GM18499 (cell line): ENCODE data around the gene C1GALT1C1.

Source experiments
- ATAC-seq: cut with Tn5 transposase; IDR thresholded peaks from one replicate; pipeline ENCODE4 v1.9.1; 2021; ENCODE audit warnings: moderate number of reproducible peaks; ENCODE audit not compliant: insufficient read depth, unreplicated experiment

Gene C1GALT1C1

DNA sequence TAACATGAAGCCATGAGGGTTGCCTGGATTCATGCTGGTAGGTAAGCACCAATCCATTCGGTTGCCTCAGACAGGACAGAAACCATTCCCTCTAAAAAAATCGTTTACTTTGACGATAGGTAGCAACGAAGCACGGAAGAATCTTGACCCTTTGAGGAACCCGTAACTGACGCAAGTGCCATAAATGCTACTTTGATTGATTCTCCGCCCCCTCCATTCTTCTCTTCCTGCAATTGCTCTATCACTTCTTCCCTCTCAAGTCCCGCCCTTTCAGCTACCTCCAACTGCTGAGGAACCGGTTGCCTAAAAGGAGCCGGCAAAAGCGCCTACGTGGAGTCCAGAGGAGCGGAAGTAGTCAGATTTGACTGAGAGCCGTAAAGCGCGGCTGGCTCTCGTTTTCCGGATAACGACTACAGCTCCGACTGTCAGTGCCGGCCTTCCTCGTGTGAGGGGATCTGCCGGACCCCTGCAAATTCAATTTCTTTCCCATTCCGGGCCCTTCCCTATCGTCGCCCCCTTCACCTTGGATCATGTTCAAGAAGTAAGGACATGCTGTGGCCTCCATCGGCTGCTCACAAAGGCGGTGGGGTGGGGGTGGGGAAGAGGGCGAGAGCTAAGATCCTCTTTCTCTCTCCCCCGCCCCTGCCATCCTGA is 26.0 kb downstream of the C1GALT1C1 start, which contains the start of gene MCTS1:
Gene MCTS1 (plus strand): TSS at position 395 of the 654 bp plus-strand sequence. CDS start 136 bp downstream, at position 531.
- peak; percentile 92 for ATAC-seq

DNA sequence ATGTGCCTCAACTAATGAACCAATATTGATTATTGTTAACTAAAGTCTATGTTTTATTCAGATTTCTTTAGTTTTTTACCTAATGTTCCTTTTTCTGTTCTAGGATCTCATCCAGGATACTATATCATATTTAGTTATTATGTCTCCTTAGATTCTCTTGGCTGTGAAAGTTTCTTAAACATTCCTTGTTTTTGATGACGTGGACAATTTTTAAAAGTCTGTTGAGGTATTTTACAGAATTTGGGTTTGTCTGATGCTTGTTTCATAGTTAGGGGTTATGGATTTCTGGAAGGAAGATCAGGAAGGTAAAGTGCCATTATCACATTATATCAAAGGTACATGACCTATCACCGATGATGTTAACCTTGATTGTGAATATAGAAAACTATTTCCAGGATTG is 44.2 kb downstream of the C1GALT1C1 start:
- no peak for ATAC-seq
